NOMO-1 treated with dmso at 0.1 percent for 144 hours (cell line): Measurements from ENCODE around the gene CACFD1.

Experiments used
- DNase-seq: peaks from one replicate; lab custom pipeline; 2025; ENCODE audit not compliant: unreplicated experiment; lab: John Stamatoyannopoulos, UW

CACFD1 gene

DNA sequence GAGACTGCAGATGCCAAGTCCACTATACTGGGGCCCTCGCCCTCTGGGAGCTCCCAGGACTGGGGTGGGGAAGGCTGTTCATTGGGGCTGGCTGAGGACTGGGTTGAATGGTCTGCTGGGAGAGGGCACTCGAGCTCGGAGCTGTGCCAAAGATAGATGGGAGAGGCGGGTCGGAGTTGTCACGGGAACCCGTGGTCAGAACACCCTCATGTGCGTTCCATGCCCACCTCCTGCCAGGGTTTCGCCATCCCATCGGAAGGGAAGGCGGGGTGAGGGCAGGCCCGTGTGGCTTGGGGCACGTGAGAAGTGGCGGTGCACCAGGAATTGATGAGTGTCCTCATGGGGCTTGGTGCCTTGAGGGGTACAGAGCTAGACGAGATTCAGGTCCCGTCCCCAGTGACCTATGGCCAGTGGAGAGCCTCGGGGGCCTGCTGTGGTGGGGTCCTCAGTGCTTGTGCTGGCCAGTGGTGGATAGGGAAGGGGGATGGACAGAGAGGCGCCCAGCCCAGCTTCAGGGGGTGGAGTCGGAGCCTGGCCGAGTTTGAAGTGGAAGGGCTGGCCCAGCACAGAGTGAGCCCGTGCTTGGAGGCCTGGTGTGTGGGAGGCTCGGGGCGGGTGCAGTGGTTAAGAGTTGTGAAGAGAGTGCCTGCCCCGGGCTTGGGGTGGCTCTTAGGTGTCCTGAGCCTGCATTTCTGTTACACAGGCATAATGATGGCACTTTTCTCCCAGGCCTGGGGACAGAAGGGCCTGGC, 4.3 kb downstream of the CACFD1 start:
- no peak for DNase-seq

DNA sequence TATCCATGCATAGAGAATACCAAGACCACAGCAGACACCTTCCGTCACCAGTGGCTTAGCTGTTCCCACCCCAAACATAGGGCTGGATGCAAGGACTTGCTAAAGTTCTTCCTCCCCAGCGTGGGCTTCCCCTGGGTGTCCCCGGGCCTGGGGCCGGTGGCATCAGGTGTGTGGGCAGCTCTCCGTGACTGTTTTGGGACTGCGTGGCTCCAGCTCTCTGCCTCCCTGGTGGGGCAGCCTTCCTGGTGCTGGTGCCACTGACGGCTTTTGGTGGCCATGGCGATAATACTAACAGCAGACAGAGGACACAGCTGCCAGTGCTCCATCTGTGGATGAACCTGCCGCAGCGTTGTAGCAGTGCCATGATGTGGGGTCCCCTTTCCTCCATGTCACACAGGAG, 4.9 kb downstream of the CACFD1 start:
- no peak for DNase-seq

DNA sequence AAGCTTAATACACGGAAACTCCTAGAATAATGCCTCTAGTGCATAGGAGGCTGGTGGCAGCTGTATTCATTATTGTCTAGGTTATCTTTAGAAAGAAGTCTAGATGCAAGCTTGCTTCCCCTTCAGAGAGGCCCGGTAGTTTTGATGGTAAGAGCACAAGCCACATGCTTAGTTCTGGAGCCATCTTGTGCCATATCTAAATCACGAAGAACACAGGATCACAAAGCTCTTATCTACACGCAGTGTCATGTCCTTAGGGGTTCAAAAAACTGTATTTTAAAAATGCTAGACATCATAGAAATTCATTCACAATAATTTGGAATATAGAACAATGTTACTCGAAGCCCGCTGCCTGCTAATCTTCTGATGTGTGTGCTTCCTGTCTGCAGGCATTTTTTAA, 6.2 kb downstream of the CACFD1 start:
- DNase-seq: no peak

DNA sequence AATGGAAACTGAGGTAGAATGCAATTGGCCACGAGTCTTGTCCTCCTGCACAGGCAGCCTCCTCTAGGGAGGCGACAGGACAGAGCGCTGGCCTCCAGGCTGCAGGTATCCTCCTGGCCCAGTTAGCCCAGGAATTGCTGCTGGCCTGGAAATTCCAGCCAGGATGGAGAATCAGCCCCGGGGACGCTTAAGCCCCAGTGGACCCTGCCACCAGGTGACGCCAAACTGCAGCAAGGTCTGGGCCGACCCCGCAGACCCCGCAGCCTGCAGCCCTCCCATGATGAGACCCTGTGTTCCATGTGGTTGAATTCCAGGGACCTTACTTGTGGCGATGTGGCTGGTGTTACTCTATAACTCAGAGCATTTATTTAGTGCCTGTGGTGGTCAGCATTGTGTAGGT, 7.3 kb downstream of the CACFD1 start:
- DNase-seq: no peak

DNA sequence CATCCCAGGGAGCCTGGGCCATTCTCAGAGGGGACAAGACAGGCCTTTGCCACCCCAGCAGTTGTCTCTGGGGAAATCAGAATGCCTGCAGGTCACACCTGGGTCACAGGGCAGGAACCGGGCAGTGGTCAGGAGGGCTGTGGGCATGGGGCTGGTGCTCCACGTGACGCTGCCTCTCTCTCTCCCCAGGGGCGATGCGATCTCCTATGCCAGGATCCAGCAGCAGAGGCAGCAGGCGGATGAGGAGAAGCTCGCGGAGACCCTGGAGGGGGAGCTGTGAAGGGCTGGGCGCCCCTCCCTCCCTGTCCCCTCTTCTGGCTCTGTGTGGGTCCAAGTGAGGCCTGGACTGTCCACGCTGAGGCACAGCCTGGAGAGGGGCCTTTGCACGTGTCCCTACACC, 8.6 kb downstream of the CACFD1 start:
- DNase-seq: no peak

DNA sequence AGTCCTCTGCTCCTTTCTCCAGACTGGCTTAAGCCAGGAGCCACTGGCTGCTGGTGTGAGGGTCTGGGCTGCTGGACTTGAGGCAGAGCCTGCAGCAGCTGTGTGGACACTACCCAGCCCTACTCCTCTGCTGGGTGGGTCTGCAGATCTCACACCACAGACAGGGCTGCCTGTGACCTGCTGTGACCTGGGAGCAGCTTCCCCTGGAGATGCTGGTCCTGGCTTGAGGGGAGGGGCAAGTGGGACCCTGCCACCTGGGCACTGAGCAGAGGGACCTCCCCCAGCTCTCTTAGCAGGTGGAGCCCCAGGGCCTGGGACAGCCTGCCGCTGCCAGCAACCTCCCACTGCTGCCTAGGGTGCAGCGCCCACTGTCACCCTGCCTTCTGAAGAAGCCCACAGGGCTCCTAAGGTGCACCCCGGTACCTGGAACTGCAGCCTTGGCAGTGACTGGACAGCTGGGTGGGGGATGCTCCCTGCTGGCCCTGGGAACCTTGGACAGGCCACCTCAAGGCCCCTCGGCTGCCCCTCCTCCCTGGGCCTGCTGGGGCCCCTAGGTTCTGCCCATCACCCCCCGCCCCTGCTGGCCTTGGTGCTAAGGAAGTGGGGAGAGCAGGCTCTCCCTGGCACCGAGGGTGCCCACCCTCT, 9.1 kb downstream of the CACFD1 start:
- DNase-seq: no peak

DNA sequence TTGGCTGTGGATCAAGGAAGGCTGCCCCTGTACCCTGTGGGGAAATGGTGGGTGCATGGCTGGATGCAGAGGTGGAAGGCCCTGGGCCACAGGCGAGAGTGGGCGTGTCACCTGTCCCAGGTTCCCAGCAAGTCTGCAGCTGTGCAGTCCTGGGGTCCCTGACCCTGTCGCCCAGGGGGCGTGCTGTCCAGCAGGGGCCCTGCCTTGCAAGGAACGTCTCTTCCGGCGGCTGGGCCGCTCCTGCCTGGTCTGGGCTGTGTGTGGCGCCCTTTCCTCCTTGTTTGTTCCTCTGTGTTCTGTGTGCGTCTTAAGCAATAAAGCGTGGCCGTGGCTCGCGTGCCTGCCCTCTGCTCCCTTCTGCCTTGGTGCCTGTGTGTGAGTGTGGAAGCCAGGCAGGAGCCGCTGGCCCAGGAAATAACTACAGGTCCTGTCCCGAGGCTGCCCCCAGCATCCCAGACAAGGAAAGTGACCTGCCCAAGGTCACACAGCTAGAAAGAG, 10.7 kb downstream of the CACFD1 start:
- DNase-seq: no peak

DNA sequence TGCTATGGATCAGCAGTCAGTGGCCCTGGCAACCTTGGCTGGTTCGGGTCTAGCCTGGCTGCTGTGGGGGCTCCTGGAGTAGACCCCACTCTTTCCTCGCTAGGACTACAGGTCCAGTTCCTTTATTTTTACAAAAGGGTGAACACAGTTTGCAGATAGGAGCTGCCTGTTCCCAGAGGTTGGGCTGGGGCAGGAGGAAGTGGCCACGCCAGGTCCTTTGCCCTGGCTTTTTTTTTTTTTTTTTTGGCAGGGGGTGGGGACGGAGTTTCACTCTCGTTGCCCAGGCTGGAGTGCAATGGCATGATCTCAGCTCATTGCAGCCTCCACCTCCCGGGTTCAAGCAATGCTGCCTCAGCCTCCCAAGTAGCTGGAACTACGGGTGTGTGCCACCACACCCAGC, 11.2 kb downstream of the CACFD1 start:
- DNase-seq: no peak

DNA sequence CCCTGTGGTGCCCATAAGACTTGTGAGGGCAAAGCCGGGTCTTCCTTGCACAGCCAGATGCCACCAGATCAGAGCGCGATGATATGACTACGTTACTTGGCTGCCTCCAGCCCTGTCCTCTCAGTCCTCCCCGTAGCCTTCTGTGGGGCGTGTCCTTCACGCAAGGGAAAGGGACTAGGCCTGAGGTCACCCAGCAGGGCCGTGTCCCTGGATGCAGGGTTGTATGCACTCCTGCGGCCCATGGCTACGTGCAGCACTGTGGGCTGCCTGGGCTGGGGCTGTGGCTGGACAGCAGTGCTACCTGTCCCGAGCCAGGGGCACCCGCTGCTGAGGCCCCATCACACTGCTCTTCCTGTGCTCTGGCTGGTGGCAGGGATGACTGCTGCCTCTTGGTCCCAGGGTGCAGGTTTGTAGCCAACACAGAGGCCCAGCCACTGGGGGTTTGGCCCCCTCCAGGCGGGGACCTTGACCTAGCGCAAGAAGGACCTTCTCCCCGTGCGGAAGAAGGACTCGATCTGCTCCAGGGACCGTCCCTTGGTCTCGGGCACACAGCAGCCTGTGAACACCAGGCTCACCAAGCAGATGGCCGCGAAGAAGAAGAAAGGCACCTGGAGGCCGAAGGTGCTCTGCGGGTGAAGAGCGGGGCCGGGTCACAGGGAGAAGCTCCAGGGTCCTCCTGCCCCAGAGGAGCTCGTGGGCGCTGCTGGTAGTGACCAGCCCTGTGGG, 11.9 kb downstream of the CACFD1 start:
- no peak for DNase-seq

DNA sequence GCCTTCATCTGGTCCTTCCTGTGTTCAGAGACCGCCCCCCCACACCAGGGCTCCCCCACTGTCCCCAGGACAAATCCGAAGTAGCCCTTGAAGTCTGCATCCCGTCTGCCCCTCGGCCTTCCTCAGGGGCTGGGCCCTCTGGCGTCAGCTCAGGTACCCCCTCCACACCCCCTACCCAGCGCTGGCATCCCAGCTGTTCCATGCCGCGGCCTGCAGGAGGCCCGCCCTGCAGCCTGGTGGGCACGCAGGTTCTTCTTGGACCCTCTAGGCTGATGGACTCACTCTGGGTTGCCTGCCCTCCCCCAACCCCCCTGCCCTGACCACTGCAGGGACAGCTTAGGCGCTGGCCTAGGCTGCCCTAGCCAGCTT, 12.5 kb downstream of the CACFD1 start:
- no peak for DNase-seq

DNA sequence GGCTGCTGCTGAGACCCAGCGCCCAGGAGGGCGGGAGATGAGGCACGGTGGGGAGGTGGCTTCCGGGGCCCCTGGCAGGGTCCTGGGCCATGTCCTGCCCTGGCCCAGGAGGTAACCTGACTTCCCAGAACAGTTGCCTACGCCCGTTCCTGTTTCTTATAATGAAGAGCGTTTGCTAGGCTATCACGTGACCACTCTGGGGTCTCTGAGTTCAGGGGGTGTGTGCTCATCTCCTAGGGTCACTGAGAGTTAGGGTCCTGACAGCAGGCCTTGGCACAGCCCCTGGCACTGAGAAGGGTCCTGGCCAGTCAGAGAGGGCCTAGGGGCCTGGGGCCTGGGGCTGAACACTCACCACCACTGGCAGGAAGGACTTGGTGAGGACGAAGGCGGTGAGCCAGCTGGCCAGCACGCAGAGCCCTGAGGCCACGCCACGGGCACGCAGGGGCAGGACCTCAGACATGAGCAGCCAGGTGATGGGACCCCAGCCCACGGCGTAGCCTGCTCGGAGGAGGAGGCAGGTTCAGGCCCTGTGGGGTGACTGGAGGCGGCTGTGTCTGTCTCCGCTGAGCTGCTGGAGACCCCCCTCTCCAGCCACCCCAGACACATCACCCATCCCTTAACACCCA, 13.1 kb downstream of the CACFD1 start:
- no peak for DNase-seq

DNA sequence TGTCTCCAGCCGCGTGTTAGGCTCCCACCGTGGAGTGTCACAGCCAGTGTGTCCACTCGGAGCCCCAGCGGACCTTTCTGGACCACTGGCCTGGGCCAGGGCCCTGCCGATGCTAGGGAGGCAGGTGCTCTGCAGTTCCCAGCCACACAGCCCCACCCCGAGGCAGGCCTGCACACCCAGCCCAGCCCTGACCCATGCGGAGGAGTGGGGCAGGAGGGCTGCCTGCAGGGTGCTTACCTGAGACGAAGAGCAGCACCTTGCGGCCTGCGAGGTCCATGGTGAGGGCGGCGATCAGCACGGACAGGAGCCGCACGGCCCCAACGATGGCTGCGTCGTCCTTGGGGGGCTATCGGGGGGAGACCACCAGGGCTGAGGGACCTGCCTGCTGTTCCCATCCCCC, 14.0 kb downstream of the CACFD1 start:
- DNase-seq: no peak

DNA sequence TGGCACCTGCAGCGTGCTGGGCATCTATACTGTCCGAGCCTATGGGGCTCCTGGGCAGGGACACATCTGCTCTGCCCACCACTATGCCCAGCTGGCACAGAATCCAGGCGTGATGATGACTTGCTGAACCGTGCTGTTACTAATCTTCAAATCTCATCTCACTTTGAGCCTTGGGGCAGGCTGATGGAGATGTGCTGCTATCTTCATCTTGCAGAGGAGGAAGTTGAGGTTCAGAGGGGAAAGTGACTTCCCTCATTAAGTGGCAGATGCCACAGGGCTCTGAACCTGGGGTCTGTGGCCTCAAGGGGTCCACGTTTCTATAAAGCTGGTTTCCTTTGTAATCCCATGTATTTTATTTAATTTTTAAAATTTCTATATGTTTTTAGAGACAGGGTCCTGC, 14.4 kb downstream of the CACFD1 start:
- DNase-seq: no peak

DNA sequence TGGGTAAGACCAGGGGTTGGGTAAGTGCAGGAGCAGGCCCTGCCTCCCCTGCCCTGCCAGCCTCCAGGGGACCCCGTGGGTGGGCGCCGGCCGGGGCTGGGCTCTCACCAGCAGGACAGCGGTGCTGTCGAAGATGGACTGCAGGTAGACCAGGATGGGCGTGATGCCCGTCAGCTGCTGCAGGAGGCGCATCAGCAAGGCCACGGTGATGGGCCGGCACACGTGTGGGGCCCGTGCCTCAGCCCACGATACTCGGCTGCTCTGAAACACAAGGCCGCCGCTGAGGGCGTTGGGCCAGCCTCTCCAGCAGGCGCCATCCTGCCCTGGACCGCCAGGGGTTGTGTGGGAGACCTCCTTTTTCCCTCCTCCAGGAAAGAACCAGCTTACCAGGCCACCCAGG, 15.1 kb downstream of the CACFD1 start:
- no peak for DNase-seq

DNA sequence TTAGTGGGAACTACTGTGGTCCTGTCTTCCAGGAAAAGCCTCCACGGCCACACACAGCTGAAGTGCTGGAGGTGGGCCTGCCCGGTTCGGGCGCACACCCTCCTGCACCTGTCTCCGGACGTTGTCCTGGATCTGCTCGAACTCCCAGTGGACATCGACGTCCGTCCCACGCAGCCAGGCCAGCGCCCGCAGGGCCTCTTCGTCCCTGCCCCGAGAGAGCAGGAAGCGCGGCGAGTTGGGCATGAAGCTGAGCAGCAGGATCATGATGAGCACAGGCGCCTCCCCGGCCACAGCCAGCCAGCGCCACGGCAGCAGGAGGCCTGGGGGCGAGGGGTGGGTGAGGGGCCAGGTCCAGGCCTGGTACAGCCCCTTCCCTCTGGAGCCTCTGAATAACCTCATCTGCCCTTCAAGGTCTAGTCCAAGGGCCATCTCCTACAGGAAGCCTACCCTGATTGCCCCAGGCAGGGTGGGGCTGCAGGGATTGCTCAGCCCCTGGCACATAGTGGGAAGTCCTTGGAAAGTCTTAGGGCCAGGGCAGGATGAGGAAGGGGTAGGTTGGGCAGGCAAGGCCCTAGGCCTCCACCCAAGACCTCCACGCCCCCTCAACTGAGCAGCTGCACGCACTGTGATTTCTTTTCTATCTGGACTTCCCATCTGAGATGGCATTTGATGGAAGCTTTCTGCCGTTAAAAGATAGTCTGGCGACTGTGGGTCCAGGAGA, 15.7 kb downstream of the CACFD1 start:
- DNase-seq: no peak

DNA sequence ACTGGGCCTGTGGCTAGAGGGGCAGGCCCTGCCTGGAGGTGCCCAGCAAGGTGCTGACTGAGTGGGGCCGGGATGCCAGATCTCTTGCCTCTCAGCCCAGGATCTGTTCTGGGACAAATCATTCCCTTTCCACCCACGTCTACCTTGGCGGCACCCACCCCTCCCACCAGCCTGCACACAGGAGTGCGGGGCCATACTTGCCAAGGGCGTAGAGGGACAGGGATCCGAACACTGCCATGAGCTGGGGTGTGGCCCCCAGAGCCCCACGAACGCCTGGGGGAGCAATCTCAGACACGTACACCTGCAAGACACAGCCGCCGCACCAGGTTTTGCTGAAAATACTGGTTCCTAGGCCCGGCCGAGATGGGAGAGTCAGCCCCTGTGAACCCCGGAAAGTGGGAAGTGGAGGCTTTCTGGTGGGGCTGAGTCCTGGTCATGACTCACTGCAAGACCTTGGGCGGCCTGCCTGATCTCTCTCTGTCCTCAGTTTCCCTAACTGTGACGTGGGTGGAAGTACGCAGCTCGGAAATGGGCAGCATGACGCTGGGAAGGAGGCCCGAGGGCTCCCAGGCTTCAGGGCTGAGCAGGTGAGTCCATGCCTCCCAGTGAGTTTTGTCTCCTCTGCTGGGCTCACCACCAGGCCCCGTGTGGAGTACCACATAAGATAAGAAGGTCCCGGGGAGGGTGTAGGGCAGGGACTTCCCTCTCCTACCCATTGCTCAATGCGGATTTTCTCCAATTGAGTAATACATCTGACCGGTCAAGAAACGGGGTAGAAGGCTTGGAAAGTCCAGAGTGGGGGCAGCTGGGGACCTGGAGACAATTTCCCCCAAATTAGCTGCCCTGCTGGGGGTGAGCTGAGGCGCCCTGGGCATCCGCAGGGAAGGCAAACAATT, 16.5 kb downstream of the CACFD1 start:
- DNase-seq: no peak

DNA sequence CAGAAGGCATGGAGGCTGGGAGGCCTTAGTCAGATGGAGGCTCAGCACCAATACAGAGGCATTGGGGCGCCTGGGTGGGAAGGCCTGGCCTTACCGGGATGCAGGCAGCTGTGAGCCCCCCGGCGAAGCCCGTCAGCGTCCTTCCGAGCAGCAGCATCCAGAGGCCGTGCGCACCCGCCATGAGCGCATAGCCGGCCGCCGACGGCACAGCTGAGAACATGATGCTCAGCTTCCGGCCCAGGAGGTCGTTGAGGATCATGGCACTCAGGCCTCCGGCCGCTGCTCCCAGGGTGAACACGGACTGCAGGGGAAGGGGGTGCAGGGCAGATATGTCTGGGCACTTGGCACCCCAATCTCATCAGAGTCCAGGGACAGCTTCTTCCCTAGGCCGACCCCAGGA, 17.2 kb downstream of the CACFD1 start:
- no peak for DNase-seq

DNA sequence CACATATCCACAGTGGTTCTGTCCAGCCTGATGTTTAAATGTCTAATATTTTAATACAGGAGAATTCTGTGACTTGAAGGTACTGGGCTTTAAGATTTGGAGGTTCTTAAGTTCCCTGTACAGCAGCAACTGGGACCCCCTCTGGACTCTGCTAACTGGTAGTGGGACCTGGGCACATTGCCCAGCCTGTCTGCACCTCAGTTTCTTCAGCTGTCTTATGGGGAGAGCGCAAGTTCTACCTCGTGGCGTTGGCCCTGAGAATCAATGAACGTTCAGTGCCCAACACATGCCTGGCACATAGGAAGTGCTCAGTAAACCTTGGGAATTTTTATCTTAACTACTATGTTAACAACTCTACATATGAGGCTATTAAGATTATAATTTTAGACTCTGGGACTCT, 17.7 kb downstream of the CACFD1 start:
- no peak for DNase-seq

DNA sequence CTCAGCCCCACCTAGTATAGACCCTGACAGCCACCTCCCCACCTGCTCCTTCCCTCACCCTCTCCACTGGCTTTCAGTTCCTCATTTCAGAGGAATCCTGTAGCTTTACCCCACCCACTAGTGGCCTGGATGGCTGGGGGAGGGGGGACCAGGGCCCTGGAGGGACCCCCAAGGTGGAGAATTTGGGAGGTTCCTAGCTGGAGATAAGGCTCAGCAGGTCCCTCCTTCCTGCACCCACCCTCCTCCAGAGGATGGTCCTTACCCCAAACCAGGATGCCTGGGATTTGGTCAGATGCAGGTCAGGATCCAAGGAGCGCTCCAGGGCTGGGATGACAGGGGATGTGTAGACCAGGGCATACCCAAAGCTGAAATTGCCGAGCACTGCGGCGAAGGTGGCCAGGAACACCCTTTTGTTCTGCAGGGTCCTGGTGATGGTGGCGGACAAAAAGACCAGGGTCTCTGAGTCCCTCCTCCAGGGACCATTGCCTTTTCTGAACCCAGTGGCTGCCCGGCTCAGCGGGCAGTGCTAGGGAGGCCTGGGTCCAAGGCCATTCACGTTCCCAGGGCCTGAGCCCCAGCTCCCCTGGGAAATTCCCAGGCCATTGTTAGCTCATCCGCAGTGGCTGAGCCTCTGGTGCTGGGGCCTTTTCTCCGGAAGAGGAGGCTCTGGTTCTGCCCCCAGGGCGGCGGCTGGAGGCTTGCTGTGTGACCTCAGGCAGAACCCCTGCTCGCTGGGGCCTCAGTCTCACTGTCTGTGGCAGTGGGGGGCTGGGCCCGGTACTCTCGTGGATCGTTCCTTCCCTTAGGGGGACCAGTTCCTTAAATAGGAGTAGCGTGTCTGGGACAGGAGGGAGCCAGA, 18.4 kb downstream of the CACFD1 start:
- no peak for DNase-seq
